AML-193 (cell line): ENCODE measurements around the gene SDK2.

Experiments
- DNase-seq, 2 experiments: peaks; one replicate each; lab custom pipeline; 2025; lab: John Stamatoyannopoulos, UW

SDK2 gene

GRCh38 chr17:73650617-73651200 is 6.5 kb upstream of the SDK2 start:
- DNase-seq = no peak

GRCh38 chr17:73650140-73650539 is 5.9 kb upstream of the SDK2 start:
- DNase-seq = peak in 1 of 2 experiments; percentile 47

- no peak for DNase-seq
Measured at GRCh38 chr17:73648974-73649373, 4.7 kb upstream of the SDK2 start.

GRCh38 chr17:73648543-73648820 is 4.2 kb upstream of the SDK2 start:
- DNase-seq = no peak

GRCh38 chr17:73647772-73648542 is 3.7 kb upstream of the SDK2 start:
- no peak for DNase-seq

- DNase-seq = no peak
Measured at GRCh38 chr17:73647301-73647695, 3.1 kb upstream of the SDK2 start.

GRCh38 chr17:73646409-73647300 is 2.4 kb upstream of the SDK2 start:
- DNase-seq = peak; percentile 22 to 24

- DNase-seq = no peak
Measured at GRCh38 chr17:73645050-73645871, 1.0 kb upstream of the SDK2 start.

GRCh38 chr17:73643852-73644144 is 447 bp downstream of the SDK2 start:
- no peak for DNase-seq

GRCh38 chr17:73643001-73643851 is 1.0 kb downstream of the SDK2 start:
- DNase-seq = peak in 1 of 2 experiments; percentile 33

- DNase-seq = no peak
Measured at GRCh38 chr17:73642659-73643000, 1.6 kb downstream of the SDK2 start.

GRCh38 chr17:73641826-73642600 is 2.2 kb downstream of the SDK2 start:
- DNase-seq = no peak

GRCh38 chr17:73640691-73641090 is 3.6 kb downstream of the SDK2 start:
- DNase-seq = no peak

GRCh38 chr17:73639932-73640331 is 4.3 kb downstream of the SDK2 start:
- DNase-seq = no peak

- no peak for DNase-seq
Measured at GRCh38 chr17:73639322-73639721, 4.9 kb downstream of the SDK2 start.

- no peak for DNase-seq
Measured at GRCh38 chr17:73638556-73638955, 5.7 kb downstream of the SDK2 start.

GRCh38 chr17:73637866-73638265 is 6.4 kb downstream of the SDK2 start:
- DNase-seq = no peak

GRCh38 chr17:73635101-73635817 is 9.0 kb downstream of the SDK2 start:
- no peak for DNase-seq

- no peak for DNase-seq
Measured at GRCh38 chr17:73634629-73635028, 9.6 kb downstream of the SDK2 start.

- DNase-seq = no peak
Measured at GRCh38 chr17:73633736-73634135, 10.5 kb downstream of the SDK2 start.
